Gastroesophageal sphincter (tissue), 4 donors: ENCODE data around the gene RPS5. TPM values are rescaled to one million over a fixed set of nuclear protein-coding genes. Genes with fewer than 3 reads are reported as not detected.
A peak's percentile ranks its signal among the peaks of the same experiment; 100 is the strongest.

ENCODE experiments used
- ATAC-seq: fragments of 150-250 bp; one replicate; pipeline ENCODE4 v1.9.1; 2016; ENCODE audit warnings: mild to moderate bottlenecking, moderate library complexity
- H3K27ac ChIP-seq, 4 donors: fragments of 200-600 bp; sonication (generic) in 3 of 4; 1 replicate in 3 of 4; 2 replicates in 1 of 4; pipeline ENCODE4 v1.5.1; 2016 to 2019
- H3K27me3 ChIP-seq: fragments of 200-600 bp; sonication (generic); one replicate; pipeline ENCODE4 v1.5.1; 2019
- H3K36me3 ChIP-seq, 2 donors: fragments of 200-600 bp; sonication (generic); one replicate each; pipeline ENCODE4 v1.5.1; 2019; ENCODE audit warnings: control low read depth in 1 of 2
- H3K4me1 ChIP-seq, 3 donors: fragments of 200-600 bp; sonication (generic); 1 replicate in 2 of 3; 2 replicates in 1 of 3; pipeline ENCODE4 v1.5.1; 2016 to 2019; ENCODE audit warnings: control low read depth in 2 of 3
- H3K4me3 ChIP-seq, 2 donors: fragments of 200-600 bp; sonication (generic); one replicate each; pipeline ENCODE4 v1.5.1; 2019; ENCODE audit warnings: mild to moderate bottlenecking in 1 of 2, moderate library complexity in 1 of 2
- H3K9me3 ChIP-seq, 3 donors: fragments of 200-600 bp; sonication (generic); one replicate each; pipeline ENCODE4 v1.5.1; 2017 to 2019; ENCODE audit warnings: control low read depth in 2 of 3
- EP300 ChIP-seq: sonication (generic); formaldehyde crosslinking; IDR thresholded peaks from one replicate; pipeline ENCODE4 v1.6.1; 2017; ENCODE audit warnings: antibody characterized with exemption, mild to moderate bottlenecking
- POLR2A ChIP-seq, 2 donors: fragments of 450-650 bp; IDR thresholded peaks; one replicate each; pipeline ENCODE4 v1.6.1; 2017; ENCODE audit warnings: antibody characterized with exemption in 2 of 2, mild to moderate bottlenecking in 2 of 2, moderate library complexity in 1 of 2
- POLR2AphosphoS5 ChIP-seq: sonication (generic); formaldehyde crosslinking; IDR thresholded peaks from one replicate; pipeline ENCODE4 v1.6.1; 2017; ENCODE audit warnings: antibody characterized with exemption
- WGBS, 2 donors: methylation state at CpG; one replicate each; pipeline ENCODE4 v1.1.5; 2018; ENCODE audit warnings: low coverage in 1 of 2; 5-methylcytosine and 5-hydroxymethylcytosine counted together
- total RNA-seq, 4 donors: library from RNA; depleted of rRNA; stranded (reverse); fragments of >200 nt; gene quantifications; one replicate each; pipeline ENCODE4 v1.1.0, GENCODE V29; 2016
- TF ChIP-seq, protein P1 (sequence below), 4 experiments: fragments of 200-600 bp in 2 of 4; fragments of 450-650 bp in 2 of 4; sonication (generic) in 1 of 4; IDR thresholded peaks; one replicate each; pipeline ENCODE4 v1.5.1; 2017 to 2019; ENCODE audit warnings: antibody characterized with exemption in 4 of 4, mild to moderate bottlenecking in 2 of 4, moderate library complexity in 2 of 4

The RPS5 gene
- total RNA-seq, 4 donors from 2014 or later, result 841 to 2,040 (median 1,635) TPM

DNA sequence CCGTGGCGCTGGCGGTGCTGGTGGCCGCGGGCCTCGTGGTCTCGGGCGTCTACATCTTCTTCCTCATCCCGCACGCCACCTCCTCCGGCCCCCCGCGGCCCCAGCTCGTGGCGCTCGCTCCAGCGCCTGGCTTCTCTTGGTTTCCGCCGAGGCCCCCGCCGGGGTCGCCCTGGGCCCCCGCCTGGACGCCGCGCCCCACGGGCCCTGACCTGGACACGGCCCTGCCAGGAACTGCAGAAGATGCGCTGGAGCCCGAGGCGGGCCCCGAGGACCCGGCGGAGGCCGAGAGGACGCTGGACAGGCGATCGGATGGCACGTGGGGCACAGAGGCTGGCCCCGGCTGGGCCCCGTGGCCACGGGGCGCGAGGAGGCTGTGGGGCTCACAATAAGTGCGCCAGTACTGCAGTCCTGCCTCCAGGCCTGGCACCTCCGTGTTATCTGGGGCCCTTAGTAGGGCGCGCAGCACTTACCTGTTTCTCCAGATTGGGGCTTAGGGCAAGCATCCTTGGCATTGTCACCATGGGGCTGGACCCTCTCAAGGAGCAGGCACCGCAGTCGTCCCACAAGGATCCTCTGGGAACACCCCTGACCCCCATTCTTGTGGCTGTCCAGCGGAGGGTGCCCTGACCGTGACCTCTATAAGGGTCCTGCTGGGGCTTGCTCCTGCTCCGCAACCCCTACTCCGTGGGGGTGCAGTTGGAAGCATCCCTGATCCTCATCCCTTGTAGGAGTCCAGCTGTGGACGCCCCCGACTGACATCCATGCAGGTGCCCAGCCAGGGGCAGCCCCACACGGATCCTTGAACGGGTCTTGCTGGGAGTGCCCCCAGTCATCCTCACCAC lies 9.8 kb downstream of the RPS5 start:
- TF ChIP-seq POLR2AphosphoS5 (no peak), EP300 (no peak), POLR2A (IDR thresholded peaks at IDR 0.05) (no peak)
- TF ChIP-seq, protein P1, sequence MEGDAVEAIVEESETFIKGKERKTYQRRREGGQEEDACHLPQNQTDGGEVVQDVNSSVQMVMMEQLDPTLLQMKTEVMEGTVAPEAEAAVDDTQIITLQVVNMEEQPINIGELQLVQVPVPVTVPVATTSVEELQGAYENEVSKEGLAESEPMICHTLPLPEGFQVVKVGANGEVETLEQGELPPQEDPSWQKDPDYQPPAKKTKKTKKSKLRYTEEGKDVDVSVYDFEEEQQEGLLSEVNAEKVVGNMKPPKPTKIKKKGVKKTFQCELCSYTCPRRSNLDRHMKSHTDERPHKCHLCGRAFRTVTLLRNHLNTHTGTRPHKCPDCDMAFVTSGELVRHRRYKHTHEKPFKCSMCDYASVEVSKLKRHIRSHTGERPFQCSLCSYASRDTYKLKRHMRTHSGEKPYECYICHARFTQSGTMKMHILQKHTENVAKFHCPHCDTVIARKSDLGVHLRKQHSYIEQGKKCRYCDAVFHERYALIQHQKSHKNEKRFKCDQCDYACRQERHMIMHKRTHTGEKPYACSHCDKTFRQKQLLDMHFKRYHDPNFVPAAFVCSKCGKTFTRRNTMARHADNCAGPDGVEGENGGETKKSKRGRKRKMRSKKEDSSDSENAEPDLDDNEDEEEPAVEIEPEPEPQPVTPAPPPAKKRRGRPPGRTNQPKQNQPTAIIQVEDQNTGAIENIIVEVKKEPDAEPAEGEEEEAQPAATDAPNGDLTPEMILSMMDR (IDR thresholded peaks at IDR 0.05), result no peak
- no peak for ATAC-seq

DNA sequence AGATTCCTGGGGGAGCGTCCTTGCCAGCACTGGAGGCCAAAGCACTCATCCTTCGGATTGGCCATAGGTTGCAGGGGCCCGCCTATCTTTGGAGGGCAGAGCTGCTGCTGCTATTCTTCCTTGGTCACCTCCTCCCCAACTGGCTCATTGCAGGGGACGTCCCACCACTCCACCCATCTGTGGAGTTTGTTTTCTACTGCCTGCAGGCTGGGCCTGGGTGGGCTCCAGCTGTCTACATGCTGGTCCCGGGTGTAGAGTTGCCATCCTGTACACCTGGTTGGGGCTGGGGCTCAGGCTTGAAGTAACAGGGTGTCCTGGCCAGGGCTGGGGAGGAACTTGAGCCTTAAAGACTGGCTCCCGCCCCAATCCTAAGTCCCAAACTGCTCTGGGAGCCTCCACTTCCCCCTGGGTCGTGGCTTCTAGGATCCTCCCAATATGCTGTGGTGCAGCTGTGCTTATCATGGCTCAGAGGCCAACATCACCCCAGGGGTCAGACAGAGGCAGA lies 10.5 kb downstream of the RPS5 start:
- no peak overlapping the region for H3K4me3 ChIP-seq
- H3K9me3 ChIP-seq, result no peaks in the 10 kb centered on the region
- H3K27ac ChIP-seq, result no peak overlapping the region
- peaks cover 0 to 29% of the 10 kb centered on the region in 2 donors for H3K36me3 ChIP-seq
- H3K4me1 ChIP-seq, result peaks cover 0 to 40% (median 11%) of the 10 kb centered on the region in 3 donors
- WGBS, 2 donors, result 60% methylated on average over 2 of the region's 7 CpGs; no CpG with 5 or more reads in 1 of the 2 donors
- no peak for ATAC-seq
- no peak for TF ChIP-seq EP300
- TF ChIP-seq, protein P1 (IDR thresholded peaks at IDR 0.05), result no peak
- no peak for TF ChIP-seq POLR2AphosphoS5
- TF ChIP-seq POLR2A (IDR thresholded peaks at IDR 0.05), result no peak
- peaks cover 38% of the 10 kb centered on the region for H3K27me3 ChIP-seq

More for the DNA sequence above, 9.8 kb downstream of the RPS5 start:
- Histone ChIP-seq H3K9me3 (no peaks in the 10 kb centered on the region), H3K36me3 (peaks cover 0 to 36% of the 10 kb centered on the region in 2 donors), H3K4me1 (peaks cover 0 to 37% (median 11%) of the 10 kb centered on the region in 3 donors), H3K27me3 (peaks cover 38% of the 10 kb centered on the region), H3K4me3 (no peak overlapping the region), H3K27ac (no peak overlapping the region)
- WGBS, 2 donors, result 0% methylated on average over 4 of the region's 58 CpGs; no CpG with 5 or more reads in 1 of the 2 donors

DNA sequence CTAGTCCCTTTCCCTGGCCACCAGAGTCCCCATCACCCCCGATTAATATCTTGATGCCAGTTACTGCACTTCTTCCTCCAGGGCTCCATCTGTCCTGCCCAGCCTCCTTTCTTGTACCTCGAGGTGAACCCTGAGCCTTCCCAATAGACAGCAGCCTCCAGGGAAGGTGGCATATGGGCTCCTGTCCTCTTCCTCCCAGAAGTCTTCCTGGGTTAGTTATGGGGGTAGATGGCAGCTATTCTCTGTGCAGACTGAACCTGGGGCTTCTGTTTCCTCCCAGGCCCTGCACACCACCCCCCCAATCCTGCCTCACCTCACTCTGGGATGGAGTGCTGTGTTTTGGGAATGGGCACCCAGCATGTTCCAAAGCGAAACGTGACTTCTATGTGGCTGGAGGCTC lies 11.0 kb downstream of the RPS5 start:
- Histone ChIP-seq H3K4me3 (no peak overlapping the region), H3K27ac (no peak overlapping the region), H3K27me3 (peaks cover 38% of the 10 kb centered on the region), H3K36me3 (peaks cover 0 to 24% of the 10 kb centered on the region in 2 donors), H3K9me3 (no peaks in the 10 kb centered on the region), H3K4me1 (peaks cover 0 to 40% (median 11%) of the 10 kb centered on the region in 3 donors)
- ATAC-seq, result no peak
- WGBS, 2 donors, result 60 to 79% methylated on average over 1 to 2 of the region's 4 CpGs
- no peak for TF ChIP-seq EP300
- TF ChIP-seq POLR2AphosphoS5, result no peak
- no peak for TF ChIP-seq POLR2A (IDR thresholded peaks at IDR 0.05)
- TF ChIP-seq, protein P1 (IDR thresholded peaks at IDR 0.05), result no peak

DNA sequence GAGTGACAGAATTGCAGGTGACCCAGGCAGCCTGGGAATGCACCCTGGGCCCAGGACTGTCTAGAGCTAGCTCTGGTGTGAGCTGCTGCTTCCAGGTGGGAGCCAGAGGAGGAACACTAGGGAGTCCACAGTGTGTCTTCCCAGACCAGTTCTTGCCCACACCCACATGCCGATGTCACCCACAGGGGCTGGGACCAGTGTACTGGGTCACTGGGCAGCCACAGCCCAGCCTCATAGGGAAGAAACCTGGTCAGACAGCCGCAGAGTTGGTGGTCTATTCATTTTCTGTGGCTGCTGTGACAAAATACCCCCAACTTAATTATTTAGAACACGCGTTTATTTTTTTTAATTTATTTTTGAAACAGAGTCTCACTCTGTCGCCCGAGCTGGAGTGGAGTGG lies 11.5 kb downstream of the RPS5 start:
- H3K4me1 ChIP-seq, result peaks cover 0 to 40% (median 11%) of the 10 kb centered on the region in 3 donors
- H3K4me3 ChIP-seq, result no peak overlapping the region
- no peak overlapping the region for H3K27ac ChIP-seq
- H3K27me3 ChIP-seq, result peaks cover 38% of the 10 kb centered on the region
- TF ChIP-seq EP300, result no peak
- ATAC-seq, result no peak
- 89 to 94% methylated on average over 6 of the region's 6 CpGs for WGBS, 2 donors
- H3K9me3 ChIP-seq, result no peaks in the 10 kb centered on the region
- peaks cover 0 to 20% of the 10 kb centered on the region in 2 donors for H3K36me3 ChIP-seq

DNA sequence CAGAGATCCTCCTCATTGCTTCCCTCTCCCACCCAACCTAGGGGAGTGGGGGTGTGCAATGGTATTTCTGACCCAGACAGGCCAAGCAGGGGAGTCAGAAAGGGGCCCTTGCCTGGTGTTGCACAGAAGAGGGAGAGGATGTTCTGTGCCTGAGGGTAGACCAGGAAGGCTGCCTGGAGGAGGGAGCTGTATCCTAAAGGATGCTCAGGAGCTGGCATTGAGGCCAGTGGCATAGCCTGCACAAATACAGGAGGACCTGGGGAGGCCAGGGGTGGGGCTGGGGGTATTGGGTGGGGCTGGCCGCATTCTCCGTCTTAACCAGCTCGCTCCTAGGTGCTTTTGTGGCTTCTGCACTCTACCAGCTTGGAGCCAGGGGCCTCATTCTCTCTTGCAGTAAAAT lies 12.8 kb downstream of the RPS5 start:
- Histone ChIP-seq H3K9me3 (no peaks in the 10 kb centered on the region), H3K27ac (no peak overlapping the region), H3K36me3 (peaks cover 0 to 6% of the 10 kb centered on the region in 2 donors), H3K27me3 (peaks cover 38% of the 10 kb centered on the region), H3K4me1 (peaks cover 0 to 40% (median 11%) of the 10 kb centered on the region in 3 donors), H3K4me3 (peak overlapping the region in 1 of 2 donors; percentile 56)
- WGBS, 2 donors, result no CpG with 5 or more reads among the region's 3 CpGs
- TF ChIP-seq, protein P1 (IDR thresholded peaks at IDR 0.05), result no peak
- TF ChIP-seq POLR2A (IDR thresholded peaks at IDR 0.05), result no peak
- no peak for TF ChIP-seq POLR2AphosphoS5
- no peak for TF ChIP-seq EP300
- no peak for ATAC-seq
